Ramos (cell line): ENCODE data around the gene KDM6B.
"Not testable (repeated sequence)": the region's sequence is repeated elsewhere in the genome, so short reads cannot be mapped to it uniquely, and the experiment has no call there.

Experiments used
- in situ Hi-C: fragments of 300-500 bp; cut with MboI; formaldehyde crosslinking; loops from one replicate; pipeline ENCODE4 v1.14.3; 2022; ENCODE audit warnings: low sequenced_read_pairs; ENCODE audit not compliant: unreplicated experiment

Gene KDM6B

GRCh38 chr17:7833795-7834541, at the start of gene KDM6B:
Gene KDM6B (plus strand): TSS chr17:7834217. CDS start chr17:7845555, 11,338 bp downstream.
- in situ Hi-C loops = loop anchor here (25.0 kb wide), 1 partner anchor 597 kb away; the partner anchor contains the start of genes DVL2, GABARAP and PHF23

GRCh38 chr17:7786866-7787265, 47.2 kb upstream of the KDM6B start:
- in situ Hi-C loops = no loop called here

- in situ Hi-C loops = no loop called here
These were observed 44.9 kb upstream of the KDM6B start for GRCh38 chr17:7789131-7789530.

- in situ Hi-C loops = no loop called here
These were observed 43.9 kb upstream of the KDM6B start for GRCh38 chr17:7790150-7790549.

GRCh38 chr17:7792611-7793010, 41.4 kb upstream of the KDM6B start:
- in situ Hi-C loops = no loop called here

- in situ Hi-C loops = no loop called here
These were observed 39.8 kb upstream of the KDM6B start for GRCh38 chr17:7794075-7794663.

GRCh38 chr17:7797976-7798375, 36.0 kb upstream of the KDM6B start:
- in situ Hi-C loops = no loop called here

GRCh38 chr17:7798839-7799238, 35.2 kb upstream of the KDM6B start:
- in situ Hi-C loops = no loop called here

- in situ Hi-C loops = no loop called here
These were observed 30.0 kb upstream of the KDM6B start for GRCh38 chr17:7803981-7804380.

- in situ Hi-C loops = no loop called here
These were observed 27.4 kb upstream of the KDM6B start for GRCh38 chr17:7806587-7806986.

- in situ Hi-C loops = no loop called here
These were observed 26.8 kb upstream of the KDM6B start for GRCh38 chr17:7807206-7807605.

GRCh38 chr17:7809086-7809790, 24.8 kb upstream of the KDM6B start:
- in situ Hi-C loops = no loop called here

- in situ Hi-C loops = not testable (repeated sequence)
These were observed 24.1 kb upstream of the KDM6B start for GRCh38 chr17:7809791-7810343.

GRCh38 chr17:7811251-7811650, 22.8 kb upstream of the KDM6B start:
- in situ Hi-C loops = no loop called here

GRCh38 chr17:7814969-7815368, 19.0 kb upstream of the KDM6B start:
- in situ Hi-C loops = no loop called here

GRCh38 chr17:7816926-7817642, 16.9 kb upstream of the KDM6B start:
- in situ Hi-C loops = no loop called here

- in situ Hi-C loops = no loop called here
These were observed 16.4 kb upstream of the KDM6B start for GRCh38 chr17:7817643-7817964.

GRCh38 chr17:7818026-7818425, 16.0 kb upstream of the KDM6B start:
- in situ Hi-C loops = no loop called here

GRCh38 chr17:7818746-7819645, 15.0 kb upstream of the KDM6B start:
- in situ Hi-C loops = no loop called here
